ENCODE results near the gene LGR5. TPM values are rescaled to one million over a fixed set of nuclear protein-coding genes. Genes with fewer than 3 reads are reported as not detected.
A peak's percentile ranks its signal among the peaks of the same experiment; 100 is the strongest.

The LGR5 gene
- total and polyA plus RNA-seq, 9 of the 15 experiments (the other 6 are each of a cell fraction or from before 2014, with no cell fraction given): not detected

DNA sequence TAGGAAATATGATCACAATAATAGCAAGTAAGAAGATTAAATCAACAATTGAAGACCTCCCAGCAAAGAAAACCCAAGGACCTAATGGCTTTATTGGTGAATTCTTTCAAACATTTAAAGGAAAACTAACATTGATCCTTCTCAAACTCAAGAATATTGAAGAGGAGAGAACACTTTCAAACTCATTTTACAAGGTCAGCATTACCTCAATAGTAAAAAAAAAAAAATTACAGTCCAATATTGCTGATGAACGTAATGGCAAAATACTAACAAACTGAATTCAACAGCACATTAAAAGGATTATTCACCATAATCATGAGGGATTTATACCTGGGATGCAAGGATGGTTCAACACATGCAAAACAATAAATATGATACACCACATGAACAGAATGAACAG, 33.7 kb upstream of the LGR5 start:
- no peaks in the 10 kb centered on the region for H3K79me2 ChIP-seq (ENCODE audit: control insufficient read depth, insufficient read depth, low read length)
- no peaks in the 10 kb centered on the region for H4K20me1 ChIP-seq (replicated peaks; ENCODE audit: control insufficient read depth, insufficient read depth, low read length)
- H3K9me3 ChIP-seq (replicated peaks; ENCODE audit: control insufficient read depth, insufficient read depth, low read depth, low read length): no peaks in the 10 kb centered on the region
- DNase-seq (ENCODE audit: extremely low read depth in 1 of 4, low spot score in 3 of 4) (no peak), FAIRE-seq (no peak), ATAC-seq (no peak)
- POLR2A ChIA-PET: no interaction called here
- H3K9me1 ChIP-seq (ENCODE audit: control insufficient read depth, insufficient read depth, low read length): no peaks in the 10 kb centered on the region
- no peaks in the 10 kb centered on the region; a peak in 1 of 5 replicates for H3K4me1 ChIP-seq (replicated peaks in 1 of 2; ENCODE audit: control insufficient read depth in 2 of 2, insufficient read depth in 2 of 2, low read length in 2 of 2)
- BruUV-seq (replicated peaks): no TSS peak
- intact Hi-C loops (cut with micrococcal nuclease) (no loop called here), in situ Hi-C loops (cut with MboI) (no loop called here)
- no peak overlapping the region for H3K4me3 ChIP-seq
- H3K27me3 ChIP-seq (ENCODE audit: control insufficient read depth in 2 of 2, insufficient read depth in 2 of 2, low read length in 2 of 2): peaks cover 0 to 5% of the 10 kb centered on the region in 2 experiments; a peak in 1 of 5 replicates
- TF ChIP-seq ZNF324 (CRISPR knock-in tag; IDR thresholded peaks at IDR 0.05) (peak; percentile 62), ZNF316 (IDR thresholded peaks at IDR 0.05) (peak; percentile 60; the same call in 1 of the 2 replicates), GABPA (tag; conservative IDR thresholded peaks at IDR 0.05; ENCODE audit: low read depth) (no peak)
- CTCF ChIA-PET (ENCODE audit: low intra/inter-chr PET ratio): interaction anchor here (0.7 kb wide), 1 partner anchor 13 kb away, joined by 3 read pairs; no protein-coding TSS in a partner anchor
- WGBS (ENCODE audit: insufficient coverage, low coverage, missing lambda C conversion rate): 27% methylated on average over 1 of the region's 1 CpG
- H3K9ac ChIP-seq (ENCODE audit: insufficient read depth in 1 of 2, low read depth in 2 of 2, low read length in 2 of 2): no peak overlapping the region
- no peak overlapping the region for H3K27ac ChIP-seq (ENCODE audit: extremely low read depth, low read depth, low read length)
- H3K4me2 ChIP-seq (ENCODE audit: insufficient read depth, low read length): no peak overlapping the region
- no peak overlapping the region for H2AFZ ChIP-seq (ENCODE audit: low read depth, low read length)
- no peaks in the 10 kb centered on the region for H3K36me3 ChIP-seq (ENCODE audit: control insufficient read depth, insufficient read depth, low read length)

DNA sequence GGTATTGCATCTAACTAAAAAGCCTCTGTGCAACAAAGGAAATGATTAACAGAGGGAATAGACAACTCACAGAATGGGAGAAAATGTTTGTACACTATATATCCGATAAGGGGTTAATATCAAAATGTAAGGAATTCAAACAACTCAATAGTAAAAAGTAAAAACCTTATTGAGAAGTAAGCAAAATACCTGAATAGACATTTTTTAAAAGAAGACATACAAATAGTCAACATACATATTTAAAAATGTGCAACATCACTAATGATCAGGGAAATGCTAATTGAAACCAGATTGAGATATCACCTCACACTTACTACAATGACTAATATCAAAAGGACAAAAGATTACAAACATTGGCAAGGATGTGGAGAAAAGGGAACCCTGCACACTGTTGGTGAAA, 31.9 kb upstream of the LGR5 start:
- H2AFZ ChIP-seq (ENCODE audit: low read depth, low read length): no peak overlapping the region
- no peaks in the 10 kb centered on the region for H3K79me2 ChIP-seq (ENCODE audit: control insufficient read depth, insufficient read depth, low read length)
- FAIRE-seq: no peak
- H3K4me1 ChIP-seq (replicated peaks in 1 of 2; ENCODE audit: control insufficient read depth in 2 of 2, insufficient read depth in 2 of 2, low read length in 2 of 2): no peaks in the 10 kb centered on the region; a peak in 1 of 5 replicates
- ChIA-PET POLR2A (no interaction called here), CTCF (ENCODE audit: low intra/inter-chr PET ratio) (no interaction called here)
- H4K20me1 ChIP-seq (replicated peaks; ENCODE audit: control insufficient read depth, insufficient read depth, low read length): no peaks in the 10 kb centered on the region
- no peak for ATAC-seq
- WGBS (ENCODE audit: insufficient coverage, low coverage, missing lambda C conversion rate): 7% methylated on average over 1 of the region's 1 CpG
- no TSS peak for BruUV-seq (replicated peaks)
- DNase-seq (ENCODE audit: extremely low read depth in 1 of 4, low spot score in 3 of 4): no peak
- in situ Hi-C loops (cut with MboI): no loop called here
- H3K4me3 ChIP-seq: no peak overlapping the region
- H3K9me1 ChIP-seq (ENCODE audit: control insufficient read depth, insufficient read depth, low read length): no peaks in the 10 kb centered on the region
- peaks cover 0 to 5% of the 10 kb centered on the region in 2 experiments; a peak in 1 of 5 replicates for H3K27me3 ChIP-seq (ENCODE audit: control insufficient read depth in 2 of 2, insufficient read depth in 2 of 2, low read length in 2 of 2)
- H3K4me2 ChIP-seq (ENCODE audit: insufficient read depth, low read length): no peak overlapping the region
- H3K9me3 ChIP-seq (replicated peaks; ENCODE audit: control insufficient read depth, insufficient read depth, low read depth, low read length): no peaks in the 10 kb centered on the region
- H3K27ac ChIP-seq (ENCODE audit: extremely low read depth, low read depth, low read length): no peak overlapping the region
- H3K36me3 ChIP-seq (ENCODE audit: control insufficient read depth, insufficient read depth, low read length): no peaks in the 10 kb centered on the region
- intact Hi-C loops (cut with micrococcal nuclease): no loop called here
- H3K9ac ChIP-seq (ENCODE audit: insufficient read depth in 1 of 2, low read depth in 2 of 2, low read length in 2 of 2): no peak overlapping the region
- peak; percentile 50; the same call in 1 of the 2 replicates for TF ChIP-seq C11orf30 (IDR thresholded peaks at IDR 0.05; ENCODE audit: low read depth)
- TF ChIP-seq MAFF (IDR thresholded peaks at IDR 0.05; ENCODE audit: low read length): peak; percentile 12; the same call in 1 of the 2 replicates
- TF ChIP-seq ZNF316 (IDR thresholded peaks at IDR 0.05): peak; percentile 83
- no peak for TF ChIP-seq BACH1 (tag; IDR thresholded peaks at IDR 0.05)
- peak; percentile 31 for TF ChIP-seq MAFG (tag; conservative IDR thresholded peaks at IDR 0.05)

All from K562 (cell line).